ENCODE data around the gene BICRA.

The BICRA gene

DNA sequence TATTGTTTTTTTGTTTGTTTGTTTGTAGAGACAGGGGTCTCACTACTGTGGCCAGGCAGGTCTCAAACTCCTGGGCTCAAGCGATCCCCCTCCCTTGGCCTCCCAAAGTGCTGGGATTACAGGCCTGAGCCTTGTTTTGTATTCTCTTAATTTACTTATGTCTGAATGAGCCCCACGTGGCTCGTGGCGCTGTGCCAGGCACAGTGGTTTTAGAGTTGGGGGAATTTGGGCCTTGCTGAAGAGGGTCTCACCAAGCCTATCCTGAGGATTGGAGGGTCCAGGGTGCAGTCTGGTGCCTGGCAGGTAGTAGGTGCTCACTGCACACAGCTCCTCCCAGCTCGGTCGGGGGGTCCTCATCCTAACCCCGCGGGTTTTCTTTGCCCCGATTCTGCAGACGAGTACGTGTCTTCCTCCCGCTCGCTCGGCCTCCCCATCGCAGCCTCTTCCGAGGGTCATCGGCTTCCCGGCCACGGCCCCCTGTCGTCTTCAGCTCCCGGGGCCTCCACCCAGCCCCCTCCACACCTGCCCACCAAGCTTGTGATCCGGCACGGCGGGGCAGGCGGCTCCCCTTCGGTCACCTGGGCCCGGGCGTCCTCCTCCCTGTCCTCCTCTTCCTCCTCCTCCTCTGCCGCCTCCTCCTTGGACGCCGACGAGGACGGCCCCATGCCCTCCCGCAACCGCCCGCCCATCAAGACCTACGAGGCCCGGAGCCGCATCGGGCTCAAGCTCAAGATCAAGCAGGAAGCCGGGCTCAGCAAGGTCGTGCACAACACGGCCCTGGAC, 92.2 kb downstream of the BICRA start:
- Histone ChIP-seq H3K27me3 (ENCODE audit: insufficient read depth, low read length, poor library complexity) (no peaks in the 10 kb centered on the region), H3K36me3 (ENCODE audit: insufficient read depth, low read length) (peaks cover 31% of the 10 kb centered on the region), H3K27ac (ENCODE audit: low read length) (no peak overlapping the region), H3K9ac (ENCODE audit: low read depth, low read length) (no peak overlapping the region), H3K4me2 (ENCODE audit: insufficient read depth, low read length) (no peak overlapping the region), H3K79me2 (ENCODE audit: insufficient read depth, low read length) (no peaks in the 10 kb centered on the region), H4K20me1 (ENCODE audit: insufficient read depth, low read length) (peaks cover 17% of the 10 kb centered on the region), H2AFZ (ENCODE audit: low read depth, low read length) (no peak overlapping the region), H3K9me3 (ENCODE audit: insufficient read depth, low read length, severe bottlenecking) (no peaks in the 10 kb centered on the region), H3K4me3 (ENCODE audit: low read depth in 1 of 2, low read length in 2 of 2) (no peak overlapping the region), H3K4me1 (ENCODE audit: insufficient read depth, low read length) (no peaks in the 10 kb centered on the region)
- ATAC-seq (ENCODE audit: insufficient read depth, low read depth): no peak
- DNase-seq: no peak
- TF ChIP-seq EZH2 (IDR thresholded peaks at IDR 0.05; ENCODE audit: borderline replicate concordance, low read depth, low read length, severe bottlenecking): no peak
- TF ChIP-seq, protein P1, sequence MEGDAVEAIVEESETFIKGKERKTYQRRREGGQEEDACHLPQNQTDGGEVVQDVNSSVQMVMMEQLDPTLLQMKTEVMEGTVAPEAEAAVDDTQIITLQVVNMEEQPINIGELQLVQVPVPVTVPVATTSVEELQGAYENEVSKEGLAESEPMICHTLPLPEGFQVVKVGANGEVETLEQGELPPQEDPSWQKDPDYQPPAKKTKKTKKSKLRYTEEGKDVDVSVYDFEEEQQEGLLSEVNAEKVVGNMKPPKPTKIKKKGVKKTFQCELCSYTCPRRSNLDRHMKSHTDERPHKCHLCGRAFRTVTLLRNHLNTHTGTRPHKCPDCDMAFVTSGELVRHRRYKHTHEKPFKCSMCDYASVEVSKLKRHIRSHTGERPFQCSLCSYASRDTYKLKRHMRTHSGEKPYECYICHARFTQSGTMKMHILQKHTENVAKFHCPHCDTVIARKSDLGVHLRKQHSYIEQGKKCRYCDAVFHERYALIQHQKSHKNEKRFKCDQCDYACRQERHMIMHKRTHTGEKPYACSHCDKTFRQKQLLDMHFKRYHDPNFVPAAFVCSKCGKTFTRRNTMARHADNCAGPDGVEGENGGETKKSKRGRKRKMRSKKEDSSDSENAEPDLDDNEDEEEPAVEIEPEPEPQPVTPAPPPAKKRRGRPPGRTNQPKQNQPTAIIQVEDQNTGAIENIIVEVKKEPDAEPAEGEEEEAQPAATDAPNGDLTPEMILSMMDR (IDR thresholded peaks at IDR 0.05; ENCODE audit: borderline replicate concordance, extremely low read depth, low read length, poor library complexity, severe bottlenecking): no peak

GRCh38 chr19:47701717-47702552, 93.0 kb downstream of the BICRA start:
- Histone ChIP-seq H4K20me1 (ENCODE audit: insufficient read depth, low read length) (peaks cover 17% of the 10 kb centered on the region), H3K9ac (ENCODE audit: low read depth, low read length) (no peak overlapping the region), H3K27me3 (ENCODE audit: insufficient read depth, low read length, poor library complexity) (no peaks in the 10 kb centered on the region), H3K4me2 (ENCODE audit: insufficient read depth, low read length) (no peak overlapping the region), H3K36me3 (ENCODE audit: insufficient read depth, low read length) (peaks cover 31% of the 10 kb centered on the region), H3K4me3 (ENCODE audit: low read depth in 1 of 2, low read length in 2 of 2) (no peak overlapping the region), H3K79me2 (ENCODE audit: insufficient read depth, low read length) (no peaks in the 10 kb centered on the region), H3K9me3 (ENCODE audit: insufficient read depth, low read length, severe bottlenecking) (no peaks in the 10 kb centered on the region), H3K27ac (ENCODE audit: low read length) (no peak overlapping the region), H2AFZ (ENCODE audit: low read depth, low read length) (no peak overlapping the region), H3K4me1 (ENCODE audit: insufficient read depth, low read length) (no peaks in the 10 kb centered on the region)
- ATAC-seq (ENCODE audit: insufficient read depth, low read depth): no peak
- no peak for TF ChIP-seq EZH2 (IDR thresholded peaks at IDR 0.05; ENCODE audit: borderline replicate concordance, low read depth, low read length, severe bottlenecking)
- TF ChIP-seq, protein P1 (IDR thresholded peaks at IDR 0.05; ENCODE audit: borderline replicate concordance, extremely low read depth, low read length, poor library complexity, severe bottlenecking): no peak
- no peak for DNase-seq

GRCh38 chr19:47702671-47703070, 93.7 kb downstream of the BICRA start:
- ATAC-seq (ENCODE audit: insufficient read depth, low read depth): no peak

More at GRCh38 chr19:47702671-47703070, 93.7 kb downstream of the BICRA start:
- Histone ChIP-seq H4K20me1 (ENCODE audit: insufficient read depth, low read length) (peaks cover 17% of the 10 kb centered on the region), H3K79me2 (ENCODE audit: insufficient read depth, low read length) (no peaks in the 10 kb centered on the region), H3K4me3 (ENCODE audit: low read depth in 1 of 2, low read length in 2 of 2) (no peak overlapping the region), H3K36me3 (ENCODE audit: insufficient read depth, low read length) (peaks cover 31% of the 10 kb centered on the region), H3K9ac (ENCODE audit: low read depth, low read length) (no peak overlapping the region), H3K4me1 (ENCODE audit: insufficient read depth, low read length) (no peaks in the 10 kb centered on the region), H3K27ac (ENCODE audit: low read length) (no peak overlapping the region), H3K27me3 (ENCODE audit: insufficient read depth, low read length, poor library complexity) (no peaks in the 10 kb centered on the region), H3K9me3 (ENCODE audit: insufficient read depth, low read length, severe bottlenecking) (no peaks in the 10 kb centered on the region), H2AFZ (ENCODE audit: low read depth, low read length) (no peak overlapping the region), H3K4me2 (ENCODE audit: insufficient read depth, low read length) (no peak overlapping the region)
- TF ChIP-seq, protein P1 (IDR thresholded peaks at IDR 0.05; ENCODE audit: borderline replicate concordance, extremely low read depth, low read length, poor library complexity, severe bottlenecking): no peak
- TF ChIP-seq EZH2 (IDR thresholded peaks at IDR 0.05; ENCODE audit: borderline replicate concordance, low read depth, low read length, severe bottlenecking): no peak
- DNase-seq: no peak

Data from DND-41 (cell line).